ENCODE results near the gene OR5K3. TPM values are rescaled to one million over a fixed set of nuclear protein-coding genes. Genes with fewer than 3 reads are reported as not detected.

OR5K3 gene
- not detected for polyA plus RNA-seq (2012; ENCODE audit: insufficient read depth, insufficient read length, low read depth)

GRCh38 chr3:98390366-98390765 is at the start of gene OR5K3:
Gene OR5K3, plus strand, starts transcription at chr3:98390666. Its CDS starts 0 bp downstream, at chr3:98390666.
- TF ChIP-seq CTCF (IDR thresholded peaks at IDR 0.05; ENCODE audit: low read depth, low read length), result no peak
- H3K36me3 ChIP-seq, result no peaks in the 10 kb centered on the region
- H3K4me3 ChIP-seq (ENCODE audit: low read depth, low read length), result no peak within 1 kb of the TSS
- peaks cover 12% of the 10 kb centered on the region; the same call in 1 of the 2 replicates for H3K27me3 ChIP-seq
- no peaks in the 10 kb centered on the region for H3K9me3 ChIP-seq
- no peak for DNase-seq
- no peaks in the 10 kb centered on the region for H3K4me1 ChIP-seq

GRCh38 chr3:98341758-98342157 is 48.7 kb upstream of the OR5K3 start:
- Histone ChIP-seq H3K27me3 (peaks cover 11% of the 10 kb centered on the region), H3K4me1 (no peaks in the 10 kb centered on the region; the same call in 1 of the 2 replicates), H3K4me3 (ENCODE audit: low read depth, low read length) (no peak overlapping the region), H3K9me3 (no peaks in the 10 kb centered on the region), H3K36me3 (no peaks in the 10 kb centered on the region)
- no peak for TF ChIP-seq CTCF (IDR thresholded peaks at IDR 0.05; ENCODE audit: low read depth, low read length)
- no peak for DNase-seq

GRCh38 chr3:98343647-98344507 is 46.6 kb upstream of the OR5K3 start:
- no peak overlapping the region for H3K4me3 ChIP-seq (ENCODE audit: low read depth, low read length)
- no peaks in the 10 kb centered on the region for H3K36me3 ChIP-seq
- peaks cover 4% of the 10 kb centered on the region for H3K27me3 ChIP-seq
- no peaks in the 10 kb centered on the region; the same call in 1 of the 2 replicates for H3K4me1 ChIP-seq
- DNase-seq, result peak; percentile 65
- H3K9me3 ChIP-seq, result no peaks in the 10 kb centered on the region
- peak; percentile 95 for TF ChIP-seq CTCF (IDR thresholded peaks at IDR 0.05; ENCODE audit: low read depth, low read length)

GRCh38 chr3:98350082-98350481 is 40.4 kb upstream of the OR5K3 start:
- no peak for DNase-seq
- H3K9me3 ChIP-seq, result no peaks in the 10 kb centered on the region
- no peaks in the 10 kb centered on the region for H3K4me1 ChIP-seq
- H3K36me3 ChIP-seq, result no peaks in the 10 kb centered on the region
- TF ChIP-seq CTCF (IDR thresholded peaks at IDR 0.05; ENCODE audit: low read depth, low read length), result no peak
- H3K4me3 ChIP-seq (ENCODE audit: low read depth, low read length), result no peak overlapping the region
- H3K27me3 ChIP-seq, result peaks cover 8% of the 10 kb centered on the region; the same call in 1 of the 2 replicates

GRCh38 chr3:98353554-98353953 is 36.9 kb upstream of the OR5K3 start, which contains the start of gene OR5K4:
Gene OR5K4, plus strand, starts transcription at chr3:98353854. Its CDS starts 0 bp downstream, at chr3:98353854.
- DNase-seq, result no peak
- Histone ChIP-seq H3K4me1 (no peaks in the 10 kb centered on the region), H3K27me3 (peaks cover 13% of the 10 kb centered on the region; the same call in 1 of the 2 replicates), H3K36me3 (no peaks in the 10 kb centered on the region), H3K4me3 (ENCODE audit: low read depth, low read length) (no peak within 1 kb of the TSS), H3K9me3 (no peaks in the 10 kb centered on the region)
- no peak for TF ChIP-seq CTCF (IDR thresholded peaks at IDR 0.05; ENCODE audit: low read depth, low read length)

GRCh38 chr3:98359250-98359649 is 31.2 kb upstream of the OR5K3 start:
- no peak for DNase-seq
- Histone ChIP-seq H3K4me3 (ENCODE audit: low read depth, low read length) (no peak overlapping the region), H3K36me3 (no peaks in the 10 kb centered on the region), H3K4me1 (no peaks in the 10 kb centered on the region), H3K27me3 (peaks cover 5% of the 10 kb centered on the region; the same call in 1 of the 2 replicates), H3K9me3 (no peaks in the 10 kb centered on the region)
- no peak for TF ChIP-seq CTCF (IDR thresholded peaks at IDR 0.05; ENCODE audit: low read depth, low read length)
